ENCODE measurements around the gene EIF4ENIF1.

DNA sequence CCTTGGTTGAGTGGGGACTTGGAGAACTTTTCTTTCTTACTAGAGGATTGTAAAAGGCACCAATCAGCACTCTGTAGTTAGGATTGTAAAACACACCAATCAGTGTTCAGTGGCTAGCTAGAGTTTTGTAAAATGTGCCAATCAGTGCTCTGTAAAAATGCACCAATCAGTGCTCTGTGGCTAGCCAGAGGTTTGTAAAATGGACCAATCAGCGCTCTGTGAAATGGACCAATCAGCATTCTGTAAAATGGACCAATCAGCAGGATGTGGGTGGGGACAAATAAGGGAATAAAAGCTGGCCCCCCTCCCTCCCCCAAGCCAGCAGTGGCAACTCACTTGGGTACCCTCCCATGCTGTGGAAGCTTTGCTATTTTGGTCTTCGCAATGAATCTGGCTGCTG, 95.7 kb downstream of the EIF4ENIF1 start:
- TF ChIP-seq CTCF (IDR thresholded peaks at IDR 0.05; ENCODE audit: extremely low read depth in 1 of 2, insufficient read depth in 1 of 2, low read depth in 1 of 2, low read length in 2 of 2), result no peak
- TF ChIP-seq JUN (IDR thresholded peaks at IDR 0.05; ENCODE audit: borderline replicate concordance, insufficient read depth, insufficient read length, low read depth), result no peak
- TF ChIP-seq EZH2 (IDR thresholded peaks at IDR 0.05; ENCODE audit: borderline replicate concordance, low read depth, low read length, severe bottlenecking), result no peak
- TF ChIP-seq POLR2A (IDR thresholded peaks at IDR 0.05; ENCODE audit: low read depth, low read length), result no peak
- TF ChIP-seq POLR2AphosphoS5 (IDR thresholded peaks at IDR 0.05; ENCODE audit: insufficient read depth, low read depth, low read length), result no peak
- TF ChIP-seq MAX (IDR thresholded peaks at IDR 0.05; ENCODE audit: insufficient read depth, insufficient read length), result no peak
- TF ChIP-seq FOS (IDR thresholded peaks at IDR 0.05; ENCODE audit: borderline replicate concordance, insufficient read depth, low read length), result no peak
- TF ChIP-seq MYC (IDR thresholded peaks at IDR 0.05; ENCODE audit: low read depth, low read length), result no peak
- no peak for TF ChIP-seq GATA2 (IDR thresholded peaks at IDR 0.05; ENCODE audit: insufficient read depth, insufficient read length, low read depth, low read length)
